Stimulated activated CD8-positive, alpha-beta memory T cell treated with anti-CD3 and anti-CD28 coated beads, Interleukin-15, amount 100 ng/mL, for 1 hour (primary cell): Measurements from ENCODE around the gene OGFOD2.
"Not testable (repeated sequence)": the region's sequence is repeated elsewhere in the genome, so short reads cannot be mapped to it uniquely, and the experiment has no call there.

ENCODE experiments used
- DNase-seq: peaks from one replicate; pipeline ENCODE4 v3.0.0-alpha.2; 2020; ENCODE audit warnings: low read depth

Gene OGFOD2

DNA sequence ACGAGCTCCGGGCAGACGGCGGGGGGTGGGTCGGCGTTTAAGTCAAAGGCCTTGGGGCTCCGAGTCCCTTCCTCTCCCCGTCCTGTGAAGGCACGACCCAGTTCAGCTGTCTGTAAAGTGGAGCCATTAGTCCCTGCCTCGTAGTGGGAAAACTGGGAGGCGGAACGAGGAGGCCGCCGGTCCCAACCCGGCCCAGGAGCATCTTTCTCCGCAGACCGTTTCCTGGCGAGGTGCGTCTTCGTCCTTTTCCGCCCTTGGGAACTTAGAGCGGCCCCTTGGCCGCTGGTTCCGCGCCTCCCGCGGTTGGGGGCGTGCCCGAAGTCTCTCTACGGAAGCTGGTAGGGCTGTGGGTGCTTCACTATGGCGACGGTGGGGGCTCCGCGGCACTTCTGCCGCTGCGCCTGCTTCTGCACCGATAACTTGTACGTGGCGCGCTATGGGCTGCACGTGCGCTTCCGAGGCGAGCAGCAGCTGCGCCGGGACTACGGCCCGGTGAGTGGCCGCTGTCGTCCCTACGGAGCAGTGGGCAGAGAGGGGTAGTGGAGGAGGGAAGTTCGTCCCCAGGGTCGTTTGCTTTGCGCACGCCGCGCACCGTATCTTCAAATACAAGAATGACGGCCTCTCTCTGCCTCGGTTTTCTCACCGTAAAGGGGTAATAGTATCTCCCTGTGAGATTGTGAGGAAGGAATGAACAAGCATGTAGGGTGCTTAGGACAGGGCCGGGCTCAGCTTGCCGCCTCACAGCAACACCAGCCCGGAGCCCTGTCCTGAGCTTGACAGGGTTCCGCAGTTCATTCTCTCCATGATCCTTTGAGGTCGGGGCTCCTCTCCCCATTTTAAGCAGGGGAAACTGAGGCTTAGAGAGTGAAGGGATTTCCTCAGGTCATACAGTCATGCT is at the start of gene OGFOD2:
OGFOD2 (plus strand) TSS at position 353 of the 898 bp plus-strand sequence; CDS start at position 361, 8 bp downstream.
- DNase-seq: peak; percentile 86

GRCh38 chr12:122927756-122928403 is 47.2 kb upstream of the OGFOD2 start:
- no peak for DNase-seq

DNA sequence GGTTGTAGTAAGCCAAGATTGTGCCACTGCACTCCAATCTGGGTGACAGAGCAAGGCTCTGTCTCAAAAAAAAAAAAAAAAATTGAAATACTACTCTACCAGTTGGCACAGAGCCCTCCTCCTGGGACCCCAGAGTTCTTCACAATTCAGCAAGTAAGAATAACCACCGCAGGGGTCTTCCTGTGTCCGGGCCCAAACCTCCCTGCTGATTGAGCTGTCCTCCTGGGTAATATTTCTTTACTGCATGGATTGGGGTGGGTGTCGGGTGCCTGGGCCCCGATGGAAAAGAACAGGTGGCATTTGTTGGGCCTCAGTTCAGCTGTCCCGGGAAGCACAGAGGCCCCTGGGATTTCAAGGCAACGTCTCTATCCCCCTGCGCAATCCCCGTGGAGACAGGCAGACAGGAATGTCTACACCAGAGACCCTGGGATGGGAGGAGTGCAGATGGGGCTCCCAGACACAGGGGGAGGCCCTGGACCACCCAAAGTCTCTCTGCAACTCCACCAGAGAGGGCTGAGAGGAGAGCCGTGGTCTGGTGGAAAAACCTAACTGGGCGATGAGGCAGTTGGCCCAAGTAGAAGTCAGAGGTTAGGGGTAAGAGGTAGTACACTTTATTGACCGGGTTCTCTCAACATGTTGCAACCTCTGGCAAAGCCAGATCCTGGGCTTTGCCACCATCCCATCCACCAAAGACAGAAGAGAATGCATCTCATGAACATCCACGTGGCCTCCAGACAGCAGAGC is 46.5 kb upstream of the OGFOD2 start:
- no peak for DNase-seq

DNA sequence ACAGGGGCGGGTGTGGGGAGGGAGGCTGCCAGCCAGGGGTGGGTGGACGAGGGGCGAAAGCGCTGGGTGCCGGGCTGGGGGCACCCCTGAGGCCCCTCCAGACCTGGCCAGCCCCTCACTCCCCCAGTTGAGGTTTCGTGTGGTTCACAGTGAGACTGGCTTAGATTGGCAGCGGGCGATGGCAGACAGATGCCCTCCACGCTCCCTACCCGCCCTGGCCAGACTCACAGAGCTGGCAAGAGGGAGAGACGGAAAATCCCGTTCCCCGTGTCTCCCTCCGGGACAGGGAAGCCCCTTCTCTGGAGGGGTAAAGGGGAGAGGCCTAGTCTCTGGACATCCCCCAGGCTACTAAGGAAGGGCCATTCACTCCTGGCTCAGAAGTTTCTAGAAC is 45.9 kb upstream of the OGFOD2 start:
- DNase-seq: no peak

DNA sequence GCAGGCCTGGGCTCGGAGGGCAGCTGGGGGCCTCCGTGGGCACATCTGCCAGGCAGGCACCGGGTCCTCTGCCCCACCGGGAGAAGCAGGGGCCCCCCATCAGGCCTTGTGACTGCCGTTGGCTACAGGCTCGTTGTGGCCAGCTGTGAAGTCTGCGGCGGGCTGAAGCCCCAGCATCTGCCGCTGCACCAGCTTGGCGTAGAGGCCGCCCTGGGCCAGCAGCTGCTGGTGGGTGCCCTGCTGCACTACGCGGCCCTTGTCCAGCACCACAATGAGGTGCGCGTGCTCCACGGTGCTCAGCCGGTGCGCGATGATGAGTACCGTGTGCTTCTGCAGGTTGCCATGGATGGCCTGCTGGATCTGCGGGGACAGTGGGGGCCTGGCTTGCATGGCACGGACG is 45.2 kb upstream of the OGFOD2 start:
- DNase-seq: no peak

GRCh38 chr12:122932207-122932606 is 42.8 kb upstream of the OGFOD2 start:
- DNase-seq: no peak

DNA sequence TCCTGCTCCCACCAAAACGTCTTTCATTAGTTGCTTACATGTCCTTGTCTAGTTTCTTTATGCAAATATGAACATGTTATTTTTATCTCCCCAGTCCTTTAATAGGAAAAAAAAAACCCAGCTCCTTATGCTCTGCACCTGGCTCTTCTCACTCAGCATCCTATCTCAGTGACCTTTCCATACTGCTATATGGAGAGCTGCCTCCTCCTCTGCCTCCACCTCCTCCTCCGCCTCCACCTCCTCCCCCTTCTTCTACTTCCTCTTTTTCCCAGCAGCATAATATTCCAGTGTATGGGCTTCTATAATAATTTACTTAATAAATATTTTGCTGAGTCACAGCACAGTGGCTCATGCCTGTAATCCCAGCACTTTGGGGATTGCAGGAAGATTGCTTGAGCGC is 40.3 kb upstream of the OGFOD2 start:
- DNase-seq: no peak

- DNase-seq: no peak
Measured at GRCh38 chr12:122935318-122935717, 39.7 kb upstream of the OGFOD2 start.

DNA sequence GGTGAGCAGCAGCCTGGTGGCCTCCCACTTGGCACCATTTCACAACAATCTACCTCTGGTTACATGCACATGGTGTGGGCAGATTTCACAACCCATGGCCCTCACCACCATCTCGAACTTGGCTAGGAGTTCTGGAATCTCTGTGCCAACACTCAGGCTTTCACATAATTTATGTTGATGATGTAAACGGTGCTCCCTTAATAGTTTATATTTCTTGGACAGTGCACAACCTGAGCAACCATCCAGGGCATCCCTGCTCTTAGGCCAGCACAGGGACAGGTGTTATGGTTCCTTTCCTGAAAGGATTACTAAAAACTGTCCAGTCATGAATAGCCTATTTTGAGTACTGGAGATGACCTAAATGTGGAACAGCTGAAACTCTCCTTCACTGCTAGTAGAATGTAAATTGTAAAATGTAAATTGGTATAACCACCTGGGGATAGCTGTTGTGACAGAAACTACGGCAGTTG is 37.4 kb upstream of the OGFOD2 start:
- no peak for DNase-seq

- no peak for DNase-seq
Measured at GRCh38 chr12:122939125-122939524, 35.9 kb upstream of the OGFOD2 start.

GRCh38 chr12:122941351-122941750 is 33.7 kb upstream of the OGFOD2 start:
- DNase-seq: not testable (repeated sequence)

DNA sequence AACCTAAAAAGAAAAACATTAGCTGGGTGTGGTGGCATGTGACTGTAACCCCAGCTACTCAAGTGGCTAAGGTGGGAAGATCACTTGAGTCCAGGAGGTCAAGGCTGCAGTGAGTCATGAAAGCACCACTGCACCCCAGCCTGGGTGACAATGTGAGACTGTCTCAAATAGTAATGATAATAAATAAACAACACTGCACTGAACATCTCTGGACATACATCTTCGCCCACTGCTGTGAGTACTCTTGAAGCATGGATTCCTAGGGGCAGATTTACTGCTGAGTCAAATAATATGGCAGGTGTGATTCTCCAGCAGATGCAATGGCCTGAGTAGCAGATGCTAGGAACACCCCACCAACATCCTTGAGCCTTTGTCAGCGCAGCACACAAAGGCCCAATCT is 32.4 kb upstream of the OGFOD2 start:
- no peak for DNase-seq

GRCh38 chr12:122943196-122943595 is 31.8 kb upstream of the OGFOD2 start:
- DNase-seq: no peak

GRCh38 chr12:122944605-122945592 is 30.1 kb upstream of the OGFOD2 start:
- DNase-seq: no peak

DNA sequence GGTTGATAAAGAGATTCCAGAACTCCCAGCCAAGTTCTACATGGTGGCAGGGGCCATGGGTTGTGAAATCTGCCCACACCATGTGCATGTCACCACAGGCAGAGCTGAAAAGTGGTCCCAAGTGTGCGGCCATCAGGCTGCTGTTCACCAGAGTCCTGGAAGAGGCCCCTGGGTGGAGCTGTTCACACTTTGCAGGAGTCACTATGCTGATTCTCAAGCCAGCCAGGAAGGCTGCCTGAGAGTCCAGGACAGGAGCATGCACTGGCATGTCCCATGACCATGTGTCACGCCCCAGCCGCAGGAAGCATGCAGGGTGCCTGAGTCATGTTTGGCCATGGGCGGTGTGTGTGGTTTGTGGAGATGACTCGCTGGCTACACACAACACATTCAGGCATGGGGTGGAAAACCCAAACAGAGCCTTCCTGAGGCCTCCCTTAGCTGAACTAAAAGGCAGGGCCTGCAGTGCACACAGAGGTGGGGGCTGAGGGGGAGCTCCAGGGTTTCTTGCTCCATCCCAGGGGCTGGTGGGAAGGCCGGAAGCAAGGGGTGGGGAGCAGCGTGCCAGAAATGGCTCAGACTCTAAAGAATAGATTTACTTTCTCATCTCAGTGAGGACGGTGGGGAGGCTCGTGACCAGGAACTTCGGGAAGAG is 28.2 kb upstream of the OGFOD2 start:
- DNase-seq: peak; percentile 46

DNA sequence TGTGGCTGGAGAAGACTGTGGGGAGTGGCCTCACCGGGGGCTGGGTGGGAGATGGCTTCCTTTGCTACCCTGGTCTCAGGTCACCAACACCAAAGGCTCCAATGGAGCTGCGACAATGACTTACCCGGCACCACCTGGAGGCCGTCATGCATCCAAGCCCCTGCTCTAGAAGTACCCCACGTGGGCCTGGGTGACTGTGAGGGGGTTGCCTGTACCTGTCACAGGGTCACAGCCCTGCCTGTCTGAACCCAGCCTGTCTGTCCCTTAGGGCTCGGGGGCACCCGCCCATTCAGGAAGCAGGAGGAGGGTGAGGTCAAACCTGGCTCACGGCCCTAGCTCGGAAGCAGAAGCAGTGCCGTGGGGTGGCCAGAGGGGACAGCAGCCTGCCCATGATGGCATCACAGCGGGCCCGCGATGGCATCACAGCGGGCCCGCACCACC is 27.7 kb upstream of the OGFOD2 start:
- DNase-seq: no peak

- DNase-seq: no peak
Measured at GRCh38 chr12:122948605-122949004, 26.4 kb upstream of the OGFOD2 start.

- DNase-seq: no peak
Measured at GRCh38 chr12:122949405-122949804, 25.6 kb upstream of the OGFOD2 start.

DNA sequence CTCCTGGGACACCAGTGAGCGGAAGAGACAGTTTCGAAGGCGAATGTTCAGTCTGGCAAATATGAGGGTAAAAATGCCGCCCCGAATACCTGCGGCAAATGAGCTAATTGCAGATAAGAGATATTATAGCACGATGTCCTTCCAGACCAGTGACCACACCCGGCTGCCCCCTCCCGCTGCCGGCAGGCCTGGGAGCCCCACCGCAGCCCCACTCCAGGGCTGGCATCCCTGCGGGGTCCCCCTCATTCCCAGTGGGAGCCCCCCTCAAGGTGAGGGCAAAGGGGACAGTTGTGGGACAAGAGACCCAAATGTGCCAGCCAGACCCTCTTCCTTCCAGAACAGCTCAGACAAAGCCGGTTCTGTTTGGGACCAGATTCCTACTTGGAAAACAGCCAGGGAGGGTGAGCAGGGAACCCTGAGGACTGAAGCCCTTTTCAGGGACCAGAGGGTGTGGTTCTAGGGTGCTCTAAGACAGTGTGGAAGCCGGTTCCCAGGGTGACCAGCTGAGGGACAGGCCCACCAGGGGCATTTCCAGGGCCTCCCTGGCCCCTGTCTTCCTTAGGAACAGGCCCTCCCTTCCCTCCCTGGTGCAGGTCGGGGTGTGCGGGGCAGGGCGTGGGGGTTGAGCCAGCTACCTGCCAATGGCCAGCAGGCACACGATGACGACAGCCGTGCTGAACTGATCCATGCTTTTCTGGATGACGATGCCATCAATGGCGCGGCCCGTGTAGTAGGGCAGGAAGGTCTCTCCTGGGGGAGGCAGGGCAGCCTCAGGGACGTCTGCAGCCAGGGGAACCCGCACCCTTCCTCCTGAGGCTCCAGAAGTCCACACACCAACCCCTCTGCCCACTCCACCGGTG is 25.0 kb upstream of the OGFOD2 start:
- no peak for DNase-seq

DNA sequence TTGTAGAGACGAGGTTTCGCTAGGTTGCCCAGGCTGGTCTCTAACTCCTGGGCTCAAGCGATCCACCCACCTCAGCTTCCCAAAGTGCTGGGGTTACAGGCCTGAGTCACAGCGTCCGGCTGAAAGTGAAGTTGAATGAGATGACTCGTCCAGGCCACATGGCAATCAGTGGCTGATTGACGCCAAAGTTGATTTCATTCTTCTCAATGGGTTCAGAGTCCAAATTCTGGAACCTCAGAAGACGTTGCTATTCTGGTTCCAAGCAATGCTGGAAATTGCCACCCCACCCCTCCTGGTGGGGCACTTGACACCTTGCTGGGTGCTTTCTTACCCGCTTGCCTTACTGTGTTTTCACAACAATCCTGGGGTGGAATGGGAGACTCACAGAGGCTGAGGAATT is 23.6 kb upstream of the OGFOD2 start:
- DNase-seq: no peak
